HEK293 (cell line): ENCODE measurements around the gene ETV7.
A peak's percentile ranks its signal among the peaks of the same experiment; 100 is the strongest.

Experiments
- CTCF ChIA-PET: fragments of 350-600 bp; formaldehyde crosslinking; extraction: SDS; loops from one replicate; lab custom pipeline; 2021; ENCODE audit warnings: antibody characterized with exemption; lab: Yijun Ruan, JAX
- POLR2A ChIA-PET: fragments of 300-600 bp; formaldehyde crosslinking; extraction: SDS; loops from one replicate; lab custom pipeline; 2020; ENCODE audit warnings: antibody characterized with exemption, inconsistent platforms; lab: Yijun Ruan, JAX
- H3K27ac ChIP-seq: fragments of 200-500 bp; sonication (Bioruptor generic); 2 replicates; pipeline ENCODE4 v1.5.1; 2014; ENCODE audit warnings: low read depth, low read length, control low read depth, inconsistent platforms; ENCODE audit errors: extremely low read depth
- H3K36me3 ChIP-seq, 2 experiments: fragments of 200-500 bp in 1 of 2; sonication (Bioruptor generic) in 1 of 2; 1 replicate in 1 of 2; 2 replicates in 1 of 2; pipeline ENCODE4 v1.5.1; 2014 to 2017; ENCODE audit warnings: inconsistent platforms in 2 of 2, low read length in 2 of 2; ENCODE audit not compliant: control insufficient read depth in 2 of 2, insufficient read depth in 1 of 2
- H3K4me1 ChIP-seq: fragments of 200-500 bp; sonication (Bioruptor generic); 2 replicates; pipeline ENCODE4 v1.5.1; 2014; ENCODE audit warnings: mild to moderate bottlenecking, low read length, inconsistent platforms; ENCODE audit not compliant: control insufficient read depth, insufficient read depth
- H3K4me3 ChIP-seq: 2 replicates; pipeline ENCODE4 v1.5.1; 2011; ENCODE audit warnings: low read depth, mild to moderate bottlenecking, control low read depth, low read length, moderate library complexity
- H3K9me3 ChIP-seq: fragments of 200-500 bp; sonication (Bioruptor generic); 2 replicates; pipeline ENCODE4 v1.5.1; 2014; ENCODE audit warnings: low read depth, low read length, inconsistent platforms; ENCODE audit not compliant: control insufficient read depth, insufficient read depth
- KLF8 ChIP-seq: fragments of 450-650 bp; formaldehyde crosslinking; IDR thresholded peaks from 2 replicates; pipeline ENCODE4 v1.5.1; 2016; ENCODE audit warnings: missing biosample characterization, missing genetic modification characterization
- MZF1 ChIP-seq: fragments of 450-650 bp; formaldehyde crosslinking; IDR thresholded peaks from 2 replicates; pipeline ENCODE4 v1.5.1; 2017; ENCODE audit warnings: missing biosample characterization, missing genetic modification characterization, borderline replicate concordance
- PRDM1 ChIP-seq: fragments of 450-650 bp; formaldehyde crosslinking; IDR thresholded peaks from 2 replicates; pipeline ENCODE4; 2016; ENCODE audit warnings: missing biosample characterization, missing genetic modification characterization
- SCRT2 ChIP-seq: fragments of 450-650 bp; formaldehyde crosslinking; IDR thresholded peaks from 2 replicates; pipeline ENCODE4 v1.5.1; 2016; ENCODE audit warnings: missing biosample characterization, missing genetic modification characterization
- SP7 ChIP-seq: fragments of 450-650 bp; formaldehyde crosslinking; IDR thresholded peaks from 2 replicates; pipeline ENCODE4 v1.5.1; 2016; ENCODE audit warnings: missing biosample characterization, missing genetic modification characterization
- WT1 ChIP-seq: fragments of 450-650 bp; formaldehyde crosslinking; IDR thresholded peaks from 2 replicates; pipeline ENCODE4 v1.5.1; 2016; ENCODE audit warnings: missing biosample characterization, missing genetic modification characterization
- ZBTB17 ChIP-seq: fragments of 450-650 bp; formaldehyde crosslinking; IDR thresholded peaks from 2 replicates; pipeline ENCODE4 v1.5.1; 2016; ENCODE audit warnings: missing biosample characterization, missing genetic modification characterization
- ZBTB20 ChIP-seq: fragments of 450-650 bp; formaldehyde crosslinking; IDR thresholded peaks from 2 replicates; pipeline ENCODE4 v1.5.1; 2016; ENCODE audit warnings: missing biosample characterization, missing genetic modification characterization
- ZNF121 ChIP-seq: fragments of 450-650 bp; formaldehyde crosslinking; IDR thresholded peaks from 2 replicates; pipeline ENCODE4 v1.5.1; 2016; ENCODE audit warnings: missing biosample characterization, missing genetic modification characterization
- ZNF16 ChIP-seq: fragments of 450-650 bp; formaldehyde crosslinking; IDR thresholded peaks from 2 replicates; pipeline ENCODE4 v1.5.1; 2016; ENCODE audit warnings: low read depth, missing biosample characterization, missing genetic modification characterization
- ZNF175 ChIP-seq: fragments of 450-650 bp; formaldehyde crosslinking; IDR thresholded peaks from 2 replicates; pipeline ENCODE4 v1.5.1; 2016; ENCODE audit warnings: missing biosample characterization, missing genetic modification characterization
- ZNF221 ChIP-seq: fragments of 450-650 bp; formaldehyde crosslinking; IDR thresholded peaks from 2 replicates; pipeline ENCODE4 v1.5.1; 2017; ENCODE audit warnings: missing biosample characterization, missing genetic modification characterization, borderline replicate concordance
- ZNF366 ChIP-seq: fragments of 450-650 bp; formaldehyde crosslinking; conservative IDR thresholded peaks from 2 replicates; pipeline ENCODE4 v1.5.1; 2016; ENCODE audit warnings: missing biosample characterization, missing genetic modification characterization
- ZNF560 ChIP-seq: fragments of 450-650 bp; formaldehyde crosslinking; IDR thresholded peaks from 2 replicates; pipeline ENCODE4 v1.5.1; 2017; ENCODE audit warnings: missing biosample characterization, missing genetic modification characterization, borderline replicate concordance
- ZNF677 ChIP-seq: fragments of 450-650 bp; IDR thresholded peaks from 2 replicates; pipeline ENCODE4 v1.5.0; 2018; ENCODE audit warnings: missing biosample characterization, mild to moderate bottlenecking, missing genetic modification characterization, moderate library complexity
- ZSCAN30 ChIP-seq: fragments of 450-650 bp; IDR thresholded peaks from 2 replicates; pipeline ENCODE4 v1.5.1; 2018; ENCODE audit warnings: missing biosample characterization, mild to moderate bottlenecking, missing genetic modification characterization, moderate library complexity
- TF ChIP-seq, protein P1 (sequence below): fragments of 450-650 bp; formaldehyde crosslinking; IDR thresholded peaks from 2 replicates; pipeline ENCODE4 v1.5.1; 2016; ENCODE audit warnings: missing biosample characterization, missing genetic modification characterization
- TF ChIP-seq, protein P2 (sequence below): fragments of 450-650 bp; formaldehyde crosslinking; IDR thresholded peaks from 2 replicates; pipeline ENCODE4 v1.5.1; 2017; ENCODE audit warnings: missing biosample characterization, missing genetic modification characterization
- TF ChIP-seq, protein P3 (sequence below): fragments of 450-650 bp; formaldehyde crosslinking; IDR thresholded peaks from 2 replicates; pipeline ENCODE4 v1.5.1; 2016; ENCODE audit warnings: missing biosample characterization, missing genetic modification characterization
- TF ChIP-seq, protein P4 (sequence below): fragments of 450-650 bp; formaldehyde crosslinking; IDR thresholded peaks from 2 replicates; pipeline ENCODE4 v1.5.1; 2016; ENCODE audit warnings: missing biosample characterization, missing genetic modification characterization
- TF ChIP-seq, protein P5 (sequence below): fragments of 450-650 bp; formaldehyde crosslinking; IDR thresholded peaks from 2 replicates; pipeline ENCODE4 v1.5.1; 2016; ENCODE audit warnings: missing biosample characterization, missing genetic modification characterization, borderline replicate concordance
- TF ChIP-seq, protein P6 (sequence below): fragments of 450-650 bp; formaldehyde crosslinking; IDR thresholded peaks from 2 replicates; pipeline ENCODE4 v1.5.1; 2016; ENCODE audit warnings: missing biosample characterization, missing genetic modification characterization, low read depth
- TF ChIP-seq, protein P7 (sequence below): fragments of 450-650 bp; IDR thresholded peaks from 2 replicates; pipeline ENCODE4 v1.5.1; 2018; ENCODE audit warnings: missing biosample characterization, missing genetic modification characterization

Gene ETV7

DNA sequence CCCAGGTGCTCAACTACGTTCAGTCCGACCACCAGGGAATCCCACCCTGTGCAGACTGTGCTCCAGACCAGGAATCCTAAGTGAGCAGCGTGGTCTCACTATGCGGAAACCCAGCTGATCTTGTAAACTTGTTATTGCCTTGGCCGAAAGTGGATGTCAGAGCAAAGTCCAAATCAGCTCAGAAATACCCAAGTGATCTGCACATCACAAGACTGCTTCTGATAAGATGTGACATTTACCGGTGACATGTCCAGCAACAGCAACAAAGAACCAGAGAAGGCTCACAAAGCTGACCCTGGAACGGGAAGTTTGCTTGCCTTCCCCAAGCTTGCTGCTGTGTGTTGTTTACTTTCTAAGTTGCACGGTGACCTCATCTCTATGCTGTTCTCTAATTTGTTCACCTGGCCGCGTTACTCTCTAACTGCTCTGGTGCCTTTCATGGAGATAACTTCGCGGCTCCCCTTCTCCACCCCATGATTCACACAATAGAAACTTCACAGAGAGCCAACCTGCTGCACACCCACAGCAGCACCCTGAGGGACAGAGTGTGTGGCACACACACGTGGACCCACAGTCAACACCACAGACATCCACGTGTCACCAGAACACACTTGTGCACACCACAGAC is 52.5 kb downstream of the ETV7 start:
- ChIA-PET POLR2A (no interaction called here), CTCF (interaction anchor here (1.2 to 3.8 kb wide), 3 partner anchors 18 to 33 kb away, joined by 3 to 17 read pairs (median 15); no protein-coding TSS in a partner anchor)
- Histone ChIP-seq H3K36me3 (no peaks in the 10 kb centered on the region), H3K27ac (no peak overlapping the region), H3K4me1 (peaks cover 3% of the 10 kb centered on the region), H3K4me3 (no peak overlapping the region), H3K9me3 (no peaks in the 10 kb centered on the region)
- TF ChIP-seq, protein P1, sequence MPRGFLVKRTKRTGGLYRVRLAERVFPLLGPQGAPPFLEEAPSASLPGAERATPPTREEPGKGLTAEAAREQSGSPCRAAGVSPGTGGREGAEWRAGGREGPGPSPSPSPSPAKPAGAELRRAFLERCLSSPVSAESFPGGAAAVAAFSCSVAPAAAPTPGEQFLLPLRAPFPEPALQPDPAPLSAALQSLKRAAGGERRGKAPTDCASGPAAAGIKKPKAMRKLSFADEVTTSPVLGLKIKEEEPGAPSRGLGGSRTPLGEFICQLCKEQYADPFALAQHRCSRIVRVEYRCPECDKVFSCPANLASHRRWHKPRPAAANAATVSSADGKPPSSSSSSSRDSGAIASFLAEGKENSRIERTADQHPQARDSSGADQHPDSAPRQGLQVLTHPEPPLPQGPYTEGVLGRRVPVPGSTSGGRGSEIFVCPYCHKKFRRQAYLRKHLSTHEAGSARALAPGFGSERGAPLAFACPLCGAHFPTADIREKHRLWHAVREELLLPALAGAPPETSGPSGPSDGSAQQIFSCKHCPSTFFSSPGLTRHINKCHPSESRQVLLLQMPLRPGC, result no peak
- TF ChIP-seq ZNF121 (tag by site-specific recombination) (no peak), ZBTB17 (tag by site-specific recombination) (peak; percentile 44; the same call in 1 of the 2 replicates), KLF8 (tag by site-specific recombination) (no peak), MZF1 (tag by site-specific recombination) (no peak), ZNF560 (tag by site-specific recombination) (no peak), ZSCAN30 (tag by site-specific recombination) (no peak), ZBTB20 (tag by site-specific recombination) (no peak), ZNF16 (tag by site-specific recombination) (no peak), ZNF221 (tag by site-specific recombination) (no peak), SCRT2 (tag by site-specific recombination) (peak; percentile 54; the same call in 1 of the 2 replicates), ZNF366 (tag by site-specific recombination) (0 out of 2 replicates have a peak, but pooled peaks have one; percentile 33), SP7 (tag by site-specific recombination) (0 out of 2 replicates have a peak, but pooled peaks have one; percentile 31), WT1 (tag by site-specific recombination) (no peak), ZNF677 (tag by site-specific recombination) (0 out of 2 replicates have a peak, but pooled peaks have one; percentile 46), PRDM1 (tag by site-specific recombination) (peak; percentile 82), ZNF175 (tag by site-specific recombination) (no peak)
- TF ChIP-seq, protein P2, sequence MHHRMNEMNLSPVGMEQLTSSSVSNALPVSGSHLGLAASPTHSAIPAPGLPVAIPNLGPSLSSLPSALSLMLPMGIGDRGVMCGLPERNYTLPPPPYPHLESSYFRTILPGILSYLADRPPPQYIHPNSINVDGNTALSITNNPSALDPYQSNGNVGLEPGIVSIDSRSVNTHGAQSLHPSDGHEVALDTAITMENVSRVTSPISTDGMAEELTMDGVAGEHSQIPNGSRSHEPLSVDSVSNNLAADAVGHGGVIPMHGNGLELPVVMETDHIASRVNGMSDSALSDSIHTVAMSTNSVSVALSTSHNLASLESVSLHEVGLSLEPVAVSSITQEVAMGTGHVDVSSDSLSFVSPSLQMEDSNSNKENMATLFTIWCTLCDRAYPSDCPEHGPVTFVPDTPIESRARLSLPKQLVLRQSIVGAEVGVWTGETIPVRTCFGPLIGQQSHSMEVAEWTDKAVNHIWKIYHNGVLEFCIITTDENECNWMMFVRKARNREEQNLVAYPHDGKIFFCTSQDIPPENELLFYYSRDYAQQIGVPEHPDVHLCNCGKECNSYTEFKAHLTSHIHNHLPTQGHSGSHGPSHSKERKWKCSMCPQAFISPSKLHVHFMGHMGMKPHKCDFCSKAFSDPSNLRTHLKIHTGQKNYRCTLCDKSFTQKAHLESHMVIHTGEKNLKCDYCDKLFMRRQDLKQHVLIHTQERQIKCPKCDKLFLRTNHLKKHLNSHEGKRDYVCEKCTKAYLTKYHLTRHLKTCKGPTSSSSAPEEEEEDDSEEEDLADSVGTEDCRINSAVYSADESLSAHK (tag by site-specific recombination), result no peak
- TF ChIP-seq, protein P3, sequence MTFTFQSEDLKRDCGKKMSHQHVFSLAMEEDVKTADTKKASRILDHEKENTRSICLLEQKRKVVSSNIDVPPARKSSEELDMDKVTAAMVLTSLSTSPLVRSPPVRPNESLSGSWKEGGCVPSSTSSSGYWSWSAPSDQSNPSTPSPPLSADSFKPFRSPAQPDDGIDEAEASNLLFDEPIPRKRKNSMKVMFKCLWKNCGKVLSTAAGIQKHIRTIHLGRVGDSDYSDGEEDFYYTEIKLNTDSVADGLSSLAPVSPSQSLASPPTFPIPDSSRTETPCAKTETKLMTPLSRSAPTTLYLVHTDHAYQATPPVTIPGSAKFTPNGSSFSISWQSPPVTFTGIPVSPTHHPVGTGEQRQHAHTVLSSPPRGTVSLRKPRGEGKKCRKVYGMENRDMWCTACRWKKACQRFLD (tag by site-specific recombination), result no peak
- TF ChIP-seq, protein P4, sequence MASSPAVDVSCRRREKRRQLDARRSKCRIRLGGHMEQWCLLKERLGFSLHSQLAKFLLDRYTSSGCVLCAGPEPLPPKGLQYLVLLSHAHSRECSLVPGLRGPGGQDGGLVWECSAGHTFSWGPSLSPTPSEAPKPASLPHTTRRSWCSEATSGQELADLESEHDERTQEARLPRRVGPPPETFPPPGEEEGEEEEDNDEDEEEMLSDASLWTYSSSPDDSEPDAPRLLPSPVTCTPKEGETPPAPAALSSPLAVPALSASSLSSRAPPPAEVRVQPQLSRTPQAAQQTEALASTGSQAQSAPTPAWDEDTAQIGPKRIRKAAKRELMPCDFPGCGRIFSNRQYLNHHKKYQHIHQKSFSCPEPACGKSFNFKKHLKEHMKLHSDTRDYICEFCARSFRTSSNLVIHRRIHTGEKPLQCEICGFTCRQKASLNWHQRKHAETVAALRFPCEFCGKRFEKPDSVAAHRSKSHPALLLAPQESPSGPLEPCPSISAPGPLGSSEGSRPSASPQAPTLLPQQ (tag by site-specific recombination), result 0 out of 2 replicates have a peak, but pooled peaks have one; percentile 28
- TF ChIP-seq, protein P5, sequence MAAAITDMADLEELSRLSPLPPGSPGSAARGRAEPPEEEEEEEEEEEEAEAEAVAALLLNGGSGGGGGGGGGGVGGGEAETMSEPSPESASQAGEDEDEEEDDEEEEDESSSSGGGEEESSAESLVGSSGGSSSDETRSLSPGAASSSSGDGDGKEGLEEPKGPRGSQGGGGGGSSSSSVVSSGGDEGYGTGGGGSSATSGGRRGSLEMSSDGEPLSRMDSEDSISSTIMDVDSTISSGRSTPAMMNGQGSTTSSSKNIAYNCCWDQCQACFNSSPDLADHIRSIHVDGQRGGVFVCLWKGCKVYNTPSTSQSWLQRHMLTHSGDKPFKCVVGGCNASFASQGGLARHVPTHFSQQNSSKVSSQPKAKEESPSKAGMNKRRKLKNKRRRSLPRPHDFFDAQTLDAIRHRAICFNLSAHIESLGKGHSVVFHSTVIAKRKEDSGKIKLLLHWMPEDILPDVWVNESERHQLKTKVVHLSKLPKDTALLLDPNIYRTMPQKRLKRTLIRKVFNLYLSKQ (tag by site-specific recombination), result no peak
- TF ChIP-seq, protein P6, sequence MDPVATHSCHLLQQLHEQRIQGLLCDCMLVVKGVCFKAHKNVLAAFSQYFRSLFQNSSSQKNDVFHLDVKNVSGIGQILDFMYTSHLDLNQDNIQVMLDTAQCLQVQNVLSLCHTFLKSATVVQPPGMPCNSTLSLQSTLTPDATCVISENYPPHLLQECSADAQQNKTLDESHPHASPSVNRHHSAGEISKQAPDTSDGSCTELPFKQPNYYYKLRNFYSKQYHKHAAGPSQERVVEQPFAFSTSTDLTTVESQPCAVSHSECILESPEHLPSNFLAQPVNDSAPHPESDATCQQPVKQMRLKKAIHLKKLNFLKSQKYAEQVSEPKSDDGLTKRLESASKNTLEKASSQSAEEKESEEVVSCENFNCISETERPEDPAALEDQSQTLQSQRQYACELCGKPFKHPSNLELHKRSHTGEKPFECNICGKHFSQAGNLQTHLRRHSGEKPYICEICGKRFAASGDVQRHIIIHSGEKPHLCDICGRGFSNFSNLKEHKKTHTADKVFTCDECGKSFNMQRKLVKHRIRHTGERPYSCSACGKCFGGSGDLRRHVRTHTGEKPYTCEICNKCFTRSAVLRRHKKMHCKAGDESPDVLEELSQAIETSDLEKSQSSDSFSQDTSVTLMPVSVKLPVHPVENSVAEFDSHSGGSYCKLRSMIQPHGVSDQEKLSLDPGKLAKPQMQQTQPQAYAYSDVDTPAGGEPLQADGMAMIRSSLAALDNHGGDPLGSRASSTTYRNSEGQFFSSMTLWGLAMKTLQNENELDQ (tag by site-specific recombination), result no peak
- TF ChIP-seq, protein P7, sequence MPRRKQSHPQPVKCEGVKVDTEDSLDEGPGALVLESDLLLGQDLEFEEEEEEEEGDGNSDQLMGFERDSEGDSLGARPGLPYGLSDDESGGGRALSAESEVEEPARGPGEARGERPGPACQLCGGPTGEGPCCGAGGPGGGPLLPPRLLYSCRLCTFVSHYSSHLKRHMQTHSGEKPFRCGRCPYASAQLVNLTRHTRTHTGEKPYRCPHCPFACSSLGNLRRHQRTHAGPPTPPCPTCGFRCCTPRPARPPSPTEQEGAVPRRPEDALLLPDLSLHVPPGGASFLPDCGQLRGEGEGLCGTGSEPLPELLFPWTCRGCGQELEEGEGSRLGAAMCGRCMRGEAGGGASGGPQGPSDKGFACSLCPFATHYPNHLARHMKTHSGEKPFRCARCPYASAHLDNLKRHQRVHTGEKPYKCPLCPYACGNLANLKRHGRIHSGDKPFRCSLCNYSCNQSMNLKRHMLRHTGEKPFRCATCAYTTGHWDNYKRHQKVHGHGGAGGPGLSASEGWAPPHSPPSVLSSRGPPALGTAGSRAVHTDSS (tag by site-specific recombination), result no peak
